Natural killer cell (primary cell): ENCODE measurements around the gene GINM1. TPM values are rescaled to one million over a fixed set of nuclear protein-coding genes. Genes with fewer than 3 reads are reported as not detected.
A peak's percentile ranks its signal among the peaks of the same experiment; 100 is the strongest.

ENCODE experiments used
- ATAC-seq, 3 donors: fragments of 150-1000 bp in 2 of 3; fragments of 200-7000 bp in 1 of 3; cut with Tn5 transposase; 1 replicate in 1 of 3; 2 replicates in 2 of 3; pipeline ENCODE4 v1.10.0; 2021; ENCODE audit warnings: mild to moderate bottlenecking in 2 of 3, moderate library complexity in 2 of 3
- DNase-seq, 2 donors: peaks; one replicate each; pipeline versions ENCODE4 v3.0.0 to v3.0.0-alpha.2; 2013 to 2021; ENCODE audit warnings: mixed read lengths in 1 of 2
- H3K27ac ChIP-seq: one replicate; pipeline ENCODE4 v1.5.1; 2013; ENCODE audit warnings: mild to moderate bottlenecking, low read length
- H3K27me3 ChIP-seq: one replicate; pipeline ENCODE4 v1.6.1; 2013; ENCODE audit warnings: low read length; ENCODE audit not compliant: control insufficient read depth, insufficient read depth
- H3K36me3 ChIP-seq: one replicate; pipeline ENCODE4 v1.6.1; 2013; ENCODE audit warnings: low read length; ENCODE audit not compliant: control insufficient read depth, insufficient read depth
- H3K4me1 ChIP-seq: one replicate; pipeline ENCODE4 v1.6.1; 2013; ENCODE audit warnings: low read length; ENCODE audit not compliant: control insufficient read depth, insufficient read depth
- H3K4me3 ChIP-seq: one replicate; pipeline ENCODE4 v1.5.1; 2013; ENCODE audit warnings: low read length
- H3K9me3 ChIP-seq: one replicate; pipeline ENCODE4 v1.6.1; 2013; ENCODE audit warnings: low read length; ENCODE audit not compliant: control insufficient read depth, insufficient read depth
- H3K27ac Mint-ChIP-seq, 2 donors: one replicate each; pipeline ENCODE4 v1.8.0; 2022; ENCODE audit warnings: mild to moderate bottlenecking in 2 of 2, mixed read lengths in 2 of 2, moderate library complexity in 1 of 2
- H3K27me3 Mint-ChIP-seq, 2 donors: one replicate each; pipeline ENCODE4 v1.8.0; 2022; ENCODE audit warnings: low read depth in 2 of 2, mixed read lengths in 2 of 2
- H3K36me3 Mint-ChIP-seq: one replicate; pipeline ENCODE4 v1.8.0; 2022; ENCODE audit warnings: mixed read lengths
- H3K4me1 Mint-ChIP-seq, 2 donors: one replicate each; pipeline ENCODE4 v1.8.0; 2022; ENCODE audit warnings: mixed read lengths in 2 of 2
- H3K4me3 Mint-ChIP-seq: one replicate; pipeline ENCODE4 v1.8.0; 2022; ENCODE audit warnings: mild to moderate bottlenecking, moderate library complexity, mixed read lengths
- H3K9me3 Mint-ChIP-seq, 2 donors: one replicate each; pipeline ENCODE4 v1.8.0; 2022; ENCODE audit warnings: mixed read lengths in 2 of 2
- WGBS: methylation state at CpG from one replicate; pipeline ENCODE4 v1.1.7; 2013; ENCODE audit warnings: missing lambda C conversion rate; ENCODE audit not compliant: insufficient coverage; 5-methylcytosine and 5-hydroxymethylcytosine counted together
- intact Hi-C: fragments of 100-400 bp; cut with micrococcal nuclease; formaldehyde crosslinking; loops from one replicate; pipeline ENCODE4 v1.14.2; 2022
- total RNA-seq, 4 donors: library from RNA; stranded (reverse); fragments of 120-200 nt in 1 of 4; gene quantifications; one replicate each; pipeline versions ENCODE4 v1.2.3 to v1.2.4, GENCODE V29; 2013 to 2022
- TF ChIP-seq, protein P1 (sequence below): fragments of 200-600 bp; IDR thresholded peaks from one replicate; pipeline ENCODE4 v1.8.0; 2022; ENCODE audit warnings: antibody characterized with exemption

The GINM1 gene
- total RNA-seq, 3 donors from 2014 or later (not counting 1 experiment from before 2014, with no cell fraction given) = 19.0 to 25.9 (median 21.6) TPM

DNA sequence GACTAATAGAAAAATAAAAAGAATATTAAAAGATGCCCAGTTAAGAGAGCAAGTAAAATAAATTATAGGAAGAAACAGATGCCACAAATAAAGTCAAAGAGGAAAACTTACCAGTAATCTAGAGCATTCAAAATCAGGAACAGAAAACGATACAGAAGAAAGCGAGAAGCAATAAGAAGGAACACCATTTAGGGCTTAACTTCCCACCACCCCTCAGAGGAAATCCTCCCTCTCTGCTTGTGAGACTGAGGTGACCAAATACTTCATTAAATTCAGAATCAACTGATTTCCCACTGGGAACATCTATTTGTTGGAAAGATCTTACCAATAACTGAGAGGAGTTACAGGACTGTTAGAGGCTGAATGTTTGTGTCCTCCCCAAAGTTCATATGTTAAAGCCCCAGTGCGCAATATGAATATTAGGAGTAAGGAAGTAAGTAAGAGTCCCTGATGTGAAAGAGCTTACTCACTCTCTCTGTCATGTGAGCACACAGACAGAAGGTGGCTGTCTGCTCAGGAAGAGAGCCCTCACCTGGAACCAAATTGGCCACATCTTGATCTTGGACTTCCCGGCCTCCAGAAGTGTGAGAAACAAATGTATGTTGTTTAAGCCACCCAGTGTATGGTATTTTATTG lies 62.8 kb downstream of the GINM1 start:
- ATAC-seq = no peak

GRCh38 chr6:149634315-149634714 lies 68.1 kb downstream of the GINM1 start:
- Histone ChIP-seq H3K27me3 (no peaks in the 10 kb centered on the region), H3K4me3 (no peak overlapping the region), H3K27ac (no peak overlapping the region), H3K4me1 (no peaks in the 10 kb centered on the region), H3K9me3 (no peaks in the 10 kb centered on the region), H3K36me3 (peaks cover 7% of the 10 kb centered on the region)
- peaks cover 1 to 2% of the 10 kb centered on the region in 2 donors for H3K4me1 Mint-ChIP-seq
- no peak for DNase-seq
- H3K27ac Mint-ChIP-seq = no peak overlapping the region
- peaks cover 8% of the 10 kb centered on the region for H3K36me3 Mint-ChIP-seq
- intact Hi-C loops = no loop called here
- H3K27me3 Mint-ChIP-seq = no peaks in the 10 kb centered on the region
- ATAC-seq = no peak
- no peak overlapping the region for H3K4me3 Mint-ChIP-seq
- TF ChIP-seq, protein P1, sequence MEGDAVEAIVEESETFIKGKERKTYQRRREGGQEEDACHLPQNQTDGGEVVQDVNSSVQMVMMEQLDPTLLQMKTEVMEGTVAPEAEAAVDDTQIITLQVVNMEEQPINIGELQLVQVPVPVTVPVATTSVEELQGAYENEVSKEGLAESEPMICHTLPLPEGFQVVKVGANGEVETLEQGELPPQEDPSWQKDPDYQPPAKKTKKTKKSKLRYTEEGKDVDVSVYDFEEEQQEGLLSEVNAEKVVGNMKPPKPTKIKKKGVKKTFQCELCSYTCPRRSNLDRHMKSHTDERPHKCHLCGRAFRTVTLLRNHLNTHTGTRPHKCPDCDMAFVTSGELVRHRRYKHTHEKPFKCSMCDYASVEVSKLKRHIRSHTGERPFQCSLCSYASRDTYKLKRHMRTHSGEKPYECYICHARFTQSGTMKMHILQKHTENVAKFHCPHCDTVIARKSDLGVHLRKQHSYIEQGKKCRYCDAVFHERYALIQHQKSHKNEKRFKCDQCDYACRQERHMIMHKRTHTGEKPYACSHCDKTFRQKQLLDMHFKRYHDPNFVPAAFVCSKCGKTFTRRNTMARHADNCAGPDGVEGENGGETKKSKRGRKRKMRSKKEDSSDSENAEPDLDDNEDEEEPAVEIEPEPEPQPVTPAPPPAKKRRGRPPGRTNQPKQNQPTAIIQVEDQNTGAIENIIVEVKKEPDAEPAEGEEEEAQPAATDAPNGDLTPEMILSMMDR = no peak
- 100% methylated on average over 1 of the region's 1 CpG for WGBS
- no peaks in the 10 kb centered on the region for H3K9me3 Mint-ChIP-seq

More for the DNA sequence above, 62.8 kb downstream of the GINM1 start:
- Histone ChIP-seq H3K4me3 (no peak overlapping the region), H3K4me1 (no peaks in the 10 kb centered on the region), H3K27me3 (no peaks in the 10 kb centered on the region), H3K27ac (no peak overlapping the region), H3K36me3 (peaks cover 6% of the 10 kb centered on the region), H3K9me3 (no peaks in the 10 kb centered on the region)
- no peaks in the 10 kb centered on the region for H3K27me3 Mint-ChIP-seq
- TF ChIP-seq, protein P1 = no peak
- H3K4me3 Mint-ChIP-seq = no peak overlapping the region
- no peak for DNase-seq
- intact Hi-C loops = no loop called here
- 59% methylated on average over 4 of the region's 4 CpGs for WGBS
- peak overlapping the region in 1 of 2 donors; percentile 72 for H3K27ac Mint-ChIP-seq
- H3K36me3 Mint-ChIP-seq = peaks cover 12% of the 10 kb centered on the region
- peaks cover 5 to 11% of the 10 kb centered on the region in 2 donors for H3K4me1 Mint-ChIP-seq
- no peaks in the 10 kb centered on the region for H3K9me3 Mint-ChIP-seq

GRCh38 chr6:149636124-149636523 lies 69.9 kb downstream of the GINM1 start:
- H3K36me3 ChIP-seq = peaks cover 4% of the 10 kb centered on the region
- H3K4me3 ChIP-seq = no peak overlapping the region
- no peak for ATAC-seq

More at GRCh38 chr6:149636124-149636523, 69.9 kb downstream of the GINM1 start:
- TF ChIP-seq, protein P1 = no peak
- 94% methylated on average over 2 of the region's 2 CpGs for WGBS
- H3K27ac ChIP-seq = no peak overlapping the region
- H3K27me3 ChIP-seq = no peaks in the 10 kb centered on the region
- no peaks in the 10 kb centered on the region for H3K9me3 Mint-ChIP-seq
- no peaks in the 10 kb centered on the region for H3K4me1 ChIP-seq
- H3K27me3 Mint-ChIP-seq = no peaks in the 10 kb centered on the region
- no peaks in the 10 kb centered on the region for H3K9me3 ChIP-seq
- DNase-seq = no peak
- no peaks in the 10 kb centered on the region for H3K4me1 Mint-ChIP-seq
- H3K36me3 Mint-ChIP-seq = no peaks in the 10 kb centered on the region
- H3K4me3 Mint-ChIP-seq = no peak overlapping the region
- no peak overlapping the region for H3K27ac Mint-ChIP-seq
- intact Hi-C loops = no loop called here

Other genes with a start within 250 kb of the GINM1 start
- 10 to 100 TPM; 65.7 to 74.9 (median 68.9) TPM for gene TAB2, start 248.7 kb upstream of the GINM1 start, total RNA-seq
- 1 to 10 TPM; 3.4 to 5.3 (median 4.8) TPM for gene SUMO4, start 166.1 kb upstream of the GINM1 start, total RNA-seq
- 1 to 10 TPM in 2 of 3 donors, under 1 TPM in 1; 0.49 to 7.7 (median 4.1) TPM for gene ZC3H12D, start 81.4 kb upstream of the GINM1 start, total RNA-seq
- 10 to 100 TPM; 24.4 to 32.8 (median 25.0) TPM for gene PPIL4, start 20.3 kb upstream of the GINM1 start, total RNA-seq
- gene KATNA1, start 82.3 kb downstream of the GINM1 start, total RNA-seq = 10 to 100 TPM; 16.4 to 22.7 (median 21.0) TPM
- 10 to 100 TPM; 37.9 to 52.5 (median 49.4) TPM for gene LATS1, start 151.7 kb downstream of the GINM1 start, total RNA-seq
- gene NUP43, start 180.2 kb downstream of the GINM1 start, total RNA-seq = 10 to 100 TPM; 20.8 to 33.4 (median 23.5) TPM
- 10 to 100 TPM; 31.7 to 53.6 (median 41.5) TPM for gene PCMT1, start 183.4 kb downstream of the GINM1 start, total RNA-seq